ENCODE data around the gene PRKG1.

DNA sequence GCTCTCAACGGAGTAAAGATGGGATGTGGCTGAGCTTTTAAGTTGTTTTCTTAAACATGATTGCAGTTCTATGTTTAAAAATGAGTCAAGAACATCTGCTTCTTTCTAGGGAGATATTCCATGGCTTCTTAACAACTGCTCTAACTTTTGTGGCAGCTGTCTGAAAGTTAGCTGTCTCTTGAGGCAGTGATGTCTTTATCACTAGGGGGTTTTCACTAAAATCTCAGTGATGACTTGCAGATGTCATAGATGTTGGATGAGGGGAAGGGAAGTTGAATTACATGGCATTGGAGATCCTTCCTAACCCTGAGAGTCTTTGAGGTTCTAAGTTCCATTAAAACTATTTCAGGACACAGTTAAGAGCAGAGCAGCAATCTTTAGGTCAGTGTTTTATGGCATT, 43.5 kb downstream of the PRKG1 start:
- TF ChIP-seq EZH2 (IDR thresholded peaks at IDR 0.05; ENCODE audit: low read depth, low read length, severe bottlenecking) (no peak), CBX5 (IDR thresholded peaks at IDR 0.05; ENCODE audit: low read depth, low read length) (no peak), EP300 (IDR thresholded peaks at IDR 0.05; ENCODE audit: borderline replicate concordance in 1 of 2, low read depth in 2 of 2, low read length in 2 of 2) (no peak), POLR2A (IDR thresholded peaks at IDR 0.05; ENCODE audit: control extremely low read depth in 1 of 2, low read depth in 2 of 2, low read length in 2 of 2) (no peak), ZNF274 (IDR thresholded peaks at IDR 0.05; ENCODE audit: borderline replicate concordance, extremely low read depth, low read length) (no peak), ATF2 (IDR thresholded peaks at IDR 0.05; ENCODE audit: low read length) (no peak), PHF8 (conservative IDR thresholded peaks at IDR 0.05; ENCODE audit: low read depth, low read length) (no peak), KDM1A (IDR thresholded peaks at IDR 0.05; ENCODE audit: borderline replicate concordance, low read length) (no peak), POLR2AphosphoS5 (IDR thresholded peaks at IDR 0.05; ENCODE audit: low read depth, low read length) (no peak), EGR1 (IDR thresholded peaks at IDR 0.05; ENCODE audit: borderline replicate concordance, low read depth, low read length) (no peak), YY1 (IDR thresholded peaks at IDR 0.05; ENCODE audit: low read depth, low read length) (no peak)
- TF ChIP-seq, protein P1, sequence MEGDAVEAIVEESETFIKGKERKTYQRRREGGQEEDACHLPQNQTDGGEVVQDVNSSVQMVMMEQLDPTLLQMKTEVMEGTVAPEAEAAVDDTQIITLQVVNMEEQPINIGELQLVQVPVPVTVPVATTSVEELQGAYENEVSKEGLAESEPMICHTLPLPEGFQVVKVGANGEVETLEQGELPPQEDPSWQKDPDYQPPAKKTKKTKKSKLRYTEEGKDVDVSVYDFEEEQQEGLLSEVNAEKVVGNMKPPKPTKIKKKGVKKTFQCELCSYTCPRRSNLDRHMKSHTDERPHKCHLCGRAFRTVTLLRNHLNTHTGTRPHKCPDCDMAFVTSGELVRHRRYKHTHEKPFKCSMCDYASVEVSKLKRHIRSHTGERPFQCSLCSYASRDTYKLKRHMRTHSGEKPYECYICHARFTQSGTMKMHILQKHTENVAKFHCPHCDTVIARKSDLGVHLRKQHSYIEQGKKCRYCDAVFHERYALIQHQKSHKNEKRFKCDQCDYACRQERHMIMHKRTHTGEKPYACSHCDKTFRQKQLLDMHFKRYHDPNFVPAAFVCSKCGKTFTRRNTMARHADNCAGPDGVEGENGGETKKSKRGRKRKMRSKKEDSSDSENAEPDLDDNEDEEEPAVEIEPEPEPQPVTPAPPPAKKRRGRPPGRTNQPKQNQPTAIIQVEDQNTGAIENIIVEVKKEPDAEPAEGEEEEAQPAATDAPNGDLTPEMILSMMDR (IDR thresholded peaks at IDR 0.05; ENCODE audit: control extremely low read depth in 1 of 3, insufficient read depth in 1 of 3, low read depth in 1 of 3, low read length in 3 of 3), result no peak
- TF ChIP-seq, protein P2, sequence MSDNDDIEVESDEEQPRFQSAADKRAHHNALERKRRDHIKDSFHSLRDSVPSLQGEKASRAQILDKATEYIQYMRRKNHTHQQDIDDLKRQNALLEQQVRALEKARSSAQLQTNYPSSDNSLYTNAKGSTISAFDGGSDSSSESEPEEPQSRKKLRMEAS (IDR thresholded peaks at IDR 0.05), result no peak

Data from H1 (cell line).